Measurements from ENCODE around the gene TNNT1. TPM values are rescaled to one million over a fixed set of nuclear protein-coding genes. Genes with fewer than 3 reads are reported as not detected.
A peak's percentile ranks its signal among the peaks of the same experiment; 100 is the strongest.

TNNT1 gene, protein sequence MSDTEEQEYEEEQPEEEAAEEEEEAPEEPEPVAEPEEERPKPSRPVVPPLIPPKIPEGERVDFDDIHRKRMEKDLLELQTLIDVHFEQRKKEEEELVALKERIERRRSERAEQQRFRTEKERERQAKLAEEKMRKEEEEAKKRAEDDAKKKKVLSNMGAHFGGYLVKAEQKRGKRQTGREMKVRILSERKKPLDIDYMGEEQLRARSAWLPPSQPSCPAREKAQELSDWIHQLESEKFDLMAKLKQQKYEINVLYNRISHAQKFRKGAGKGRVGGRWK
- total RNA-seq: 9.6 and 11.5 TPM in 2 replicates
- polyA plus RNA-seq: 32.1 and 86.4 TPM in 2 replicates

DNA sequence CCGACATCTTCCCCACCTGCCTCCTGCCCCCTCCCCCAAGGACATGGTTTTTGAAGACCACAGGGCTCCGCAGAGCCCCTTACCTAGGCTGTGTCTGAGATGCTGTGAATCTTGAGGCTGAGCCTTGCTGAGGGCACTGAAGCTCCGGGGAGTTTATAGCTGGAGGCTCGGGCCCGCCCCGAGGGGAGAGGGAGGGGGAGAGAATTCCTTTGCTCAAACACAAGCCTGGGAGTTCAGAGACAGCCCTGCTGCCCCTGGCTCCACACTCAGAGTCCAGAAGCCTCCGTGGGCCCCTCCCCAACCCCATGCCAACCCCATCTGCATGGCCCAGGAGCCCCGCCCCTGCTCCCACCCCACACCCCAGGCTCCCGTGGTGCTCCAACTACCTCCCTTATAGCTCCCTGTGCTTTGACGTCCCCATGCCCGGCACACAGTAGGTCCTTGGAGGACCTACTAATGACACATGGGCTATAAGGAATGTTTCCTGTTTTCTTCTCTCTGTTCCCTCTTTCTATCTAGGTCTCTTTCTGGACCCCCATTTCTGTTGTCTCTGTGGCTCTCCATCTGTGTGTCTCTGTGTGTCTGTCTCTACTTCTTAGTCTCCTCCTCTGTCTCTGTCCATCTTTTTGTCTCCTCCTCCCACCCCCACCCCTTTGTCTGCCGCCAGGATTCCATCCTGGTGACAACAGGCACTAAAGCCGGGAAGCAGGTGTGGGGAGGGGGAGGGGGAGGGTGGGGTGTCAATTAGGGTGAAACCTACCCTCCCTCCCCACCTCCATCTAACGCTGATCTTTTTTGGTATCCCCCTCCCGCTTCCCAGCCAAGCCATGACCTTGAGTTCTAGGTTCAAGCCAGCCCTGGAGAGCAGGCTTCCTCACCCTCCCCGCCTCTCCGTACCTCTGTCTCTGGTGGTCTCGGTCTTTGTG lies at the start of gene TNNT1:
Gene TNNT1 (minus strand): TSS at position 129 of the 926 bp plus-strand sequence. CDS start 2,049 bp downstream, outside the sequence.
- Histone ChIP-seq H3K4me3 (no peak within 1 kb of the TSS), H3K36me3 (replicated peaks; ENCODE audit: insufficient read depth, low read depth) (no peaks in the 10 kb centered on the region), H3K27me3 (peaks cover 44% of the 10 kb centered on the region), H3K4me2 (no peak within 1 kb of the TSS), H3K9me2 (replicated peaks; ENCODE audit: insufficient read depth) (no peaks in the 10 kb centered on the region), H2AFZ (no peak within 1 kb of the TSS), H3K9me3 (ENCODE audit: low read depth) (no peaks in the 10 kb centered on the region), H3K27ac (no peak within 1 kb of the TSS), H4K20me1 (ENCODE audit: insufficient read depth, poor library complexity, severe bottlenecking) (no peaks in the 10 kb centered on the region), H3K4me1 (ENCODE audit: insufficient read depth) (no peaks in the 10 kb centered on the region), H3K79me2 (no peaks in the 10 kb centered on the region)
- 24% methylated on average over 13 of the region's 18 CpGs for WGBS (ENCODE audit: low lambda C conversion rate, missing lambda C conversion rate)
- peak; percentile 60 for DNase-seq (ENCODE audit: low spot score)
- TF ChIP-seq EZH2 (IDR thresholded peaks at IDR 0.05; ENCODE audit: borderline replicate concordance) (no peak), EZH2phosphoT487 (IDR thresholded peaks at IDR 0.05; ENCODE audit: low read depth, severe bottlenecking, unreplicated experiment) (no peak)
- TF ChIP-seq, protein P1, sequence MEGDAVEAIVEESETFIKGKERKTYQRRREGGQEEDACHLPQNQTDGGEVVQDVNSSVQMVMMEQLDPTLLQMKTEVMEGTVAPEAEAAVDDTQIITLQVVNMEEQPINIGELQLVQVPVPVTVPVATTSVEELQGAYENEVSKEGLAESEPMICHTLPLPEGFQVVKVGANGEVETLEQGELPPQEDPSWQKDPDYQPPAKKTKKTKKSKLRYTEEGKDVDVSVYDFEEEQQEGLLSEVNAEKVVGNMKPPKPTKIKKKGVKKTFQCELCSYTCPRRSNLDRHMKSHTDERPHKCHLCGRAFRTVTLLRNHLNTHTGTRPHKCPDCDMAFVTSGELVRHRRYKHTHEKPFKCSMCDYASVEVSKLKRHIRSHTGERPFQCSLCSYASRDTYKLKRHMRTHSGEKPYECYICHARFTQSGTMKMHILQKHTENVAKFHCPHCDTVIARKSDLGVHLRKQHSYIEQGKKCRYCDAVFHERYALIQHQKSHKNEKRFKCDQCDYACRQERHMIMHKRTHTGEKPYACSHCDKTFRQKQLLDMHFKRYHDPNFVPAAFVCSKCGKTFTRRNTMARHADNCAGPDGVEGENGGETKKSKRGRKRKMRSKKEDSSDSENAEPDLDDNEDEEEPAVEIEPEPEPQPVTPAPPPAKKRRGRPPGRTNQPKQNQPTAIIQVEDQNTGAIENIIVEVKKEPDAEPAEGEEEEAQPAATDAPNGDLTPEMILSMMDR (IDR thresholded peaks at IDR 0.05; ENCODE audit: poor library complexity): no peak

DNA sequence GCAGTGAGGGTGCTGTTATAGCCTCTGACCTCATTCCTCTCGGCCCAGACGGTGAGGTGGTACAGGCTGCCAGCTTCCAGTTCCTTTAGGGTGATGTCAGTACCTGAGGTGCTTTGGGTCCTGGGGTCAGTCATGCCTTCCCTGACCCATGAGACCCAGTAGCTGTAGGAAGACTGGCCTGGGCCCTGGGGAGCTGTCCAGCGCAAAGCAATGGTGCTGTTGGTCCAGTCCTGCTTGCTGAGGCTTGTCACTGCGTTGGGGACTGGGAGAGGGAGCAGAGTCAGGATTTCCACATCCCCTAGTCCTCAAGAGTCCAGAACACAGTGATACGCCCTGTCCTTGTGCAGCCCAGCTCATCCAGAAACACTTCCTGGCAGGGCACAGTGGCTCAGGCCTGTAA lies 49.6 kb upstream of the TNNT1 start:
- Histone ChIP-seq H3K79me2 (no peaks in the 10 kb centered on the region), H3K27me3 (no peaks in the 10 kb centered on the region), H3K4me3 (no peak overlapping the region), H3K27ac (no peak overlapping the region), H3K9me2 (replicated peaks; ENCODE audit: insufficient read depth) (no peaks in the 10 kb centered on the region), H3K9me3 (ENCODE audit: low read depth) (no peaks in the 10 kb centered on the region), H2AFZ (no peak overlapping the region), H4K20me1 (ENCODE audit: insufficient read depth, poor library complexity, severe bottlenecking) (no peaks in the 10 kb centered on the region), H3K4me1 (ENCODE audit: insufficient read depth) (no peaks in the 10 kb centered on the region), H3K4me2 (no peak overlapping the region), H3K36me3 (replicated peaks; ENCODE audit: insufficient read depth, low read depth) (no peaks in the 10 kb centered on the region)
- peak; percentile 5 for DNase-seq (ENCODE audit: low spot score)
- no peak for TF ChIP-seq EZH2phosphoT487 (IDR thresholded peaks at IDR 0.05; ENCODE audit: low read depth, severe bottlenecking, unreplicated experiment)
- TF ChIP-seq, protein P1 (IDR thresholded peaks at IDR 0.05; ENCODE audit: poor library complexity): no peak
- TF ChIP-seq EZH2 (IDR thresholded peaks at IDR 0.05; ENCODE audit: borderline replicate concordance): no peak
- WGBS (ENCODE audit: low lambda C conversion rate, missing lambda C conversion rate): 73% methylated on average over 5 of the region's 5 CpGs

DNA sequence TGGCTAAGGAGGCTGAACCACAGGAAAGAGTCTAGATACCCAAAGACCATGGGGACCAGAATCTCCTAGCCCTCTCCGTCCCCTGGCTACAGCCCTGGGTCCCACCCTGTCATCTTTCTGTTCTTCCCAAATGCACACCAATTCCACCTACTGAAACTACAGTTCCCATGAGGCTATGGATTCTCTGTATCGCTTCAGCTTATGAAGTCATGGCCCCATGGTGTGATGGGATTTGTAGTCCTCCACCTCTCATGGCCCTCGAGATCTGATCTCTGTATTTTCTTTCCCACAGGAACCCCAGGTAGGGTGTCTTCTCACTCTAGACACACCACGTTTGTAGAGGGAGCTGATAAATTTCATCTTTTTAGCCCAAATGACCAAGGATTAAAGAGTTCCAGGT lies 48.5 kb upstream of the TNNT1 start:
- H4K20me1 ChIP-seq (ENCODE audit: insufficient read depth, poor library complexity, severe bottlenecking): no peaks in the 10 kb centered on the region
- H3K27me3 ChIP-seq: no peaks in the 10 kb centered on the region
- TF ChIP-seq EZH2phosphoT487 (IDR thresholded peaks at IDR 0.05; ENCODE audit: low read depth, severe bottlenecking, unreplicated experiment) (no peak), EZH2 (IDR thresholded peaks at IDR 0.05; ENCODE audit: borderline replicate concordance) (no peak)
- TF ChIP-seq, protein P1 (IDR thresholded peaks at IDR 0.05; ENCODE audit: poor library complexity): no peak
- H3K79me2 ChIP-seq: no peaks in the 10 kb centered on the region
- DNase-seq (ENCODE audit: low spot score): peak; percentile 2
- no peaks in the 10 kb centered on the region for H3K9me2 ChIP-seq (replicated peaks; ENCODE audit: insufficient read depth)
- 76% methylated on average over 4 of the region's 4 CpGs for WGBS (ENCODE audit: low lambda C conversion rate, missing lambda C conversion rate)
- H2AFZ ChIP-seq: no peak overlapping the region
- no peak overlapping the region for H3K4me2 ChIP-seq
- no peaks in the 10 kb centered on the region for H3K36me3 ChIP-seq (replicated peaks; ENCODE audit: insufficient read depth, low read depth)
- H3K27ac ChIP-seq: no peak overlapping the region
- H3K4me3 ChIP-seq: no peak overlapping the region
- H3K4me1 ChIP-seq (ENCODE audit: insufficient read depth): no peaks in the 10 kb centered on the region
- no peaks in the 10 kb centered on the region for H3K9me3 ChIP-seq (ENCODE audit: low read depth)
